Mononuclear cell (primary cell): Measurements from ENCODE around the gene CEMIP2. TPM values are rescaled to one million over a fixed set of nuclear protein-coding genes. Genes with fewer than 3 reads are reported as not detected.
"Not testable (repeated sequence)": the region's sequence is repeated elsewhere in the genome, so short reads cannot be mapped to it uniquely, and the experiment has no call there.

Experiments used
- H3K27me3 ChIP-seq: 2 replicates; pipeline ENCODE4 v1.6.0; 2011; ENCODE audit warnings: low read length, control low read depth; ENCODE audit not compliant: insufficient read depth
- H3K4me1 ChIP-seq: 2 replicates; pipeline ENCODE4 v1.5.1; 2011; ENCODE audit warnings: mild to moderate bottlenecking, low read length, control low read depth; ENCODE audit not compliant: insufficient read depth
- H3K4me3 ChIP-seq: 2 replicates; pipeline ENCODE4 v1.5.1; 2011; ENCODE audit warnings: mild to moderate bottlenecking, low read length, moderate library complexity
- H3K9me3 ChIP-seq: 2 replicates; pipeline ENCODE4 v1.5.1; 2011; ENCODE audit warnings: low read depth, mild to moderate bottlenecking, control low read depth, low read length
- total RNA-seq: library from RNA; depleted of rRNA; stranded (reverse); fragments of >200 nt; gene quantifications from one replicate; pipeline ENCODE4 v1.2.3, GENCODE V29; 2012

CEMIP2 gene
- total RNA-seq, 1 donor = 220 TPM

DNA sequence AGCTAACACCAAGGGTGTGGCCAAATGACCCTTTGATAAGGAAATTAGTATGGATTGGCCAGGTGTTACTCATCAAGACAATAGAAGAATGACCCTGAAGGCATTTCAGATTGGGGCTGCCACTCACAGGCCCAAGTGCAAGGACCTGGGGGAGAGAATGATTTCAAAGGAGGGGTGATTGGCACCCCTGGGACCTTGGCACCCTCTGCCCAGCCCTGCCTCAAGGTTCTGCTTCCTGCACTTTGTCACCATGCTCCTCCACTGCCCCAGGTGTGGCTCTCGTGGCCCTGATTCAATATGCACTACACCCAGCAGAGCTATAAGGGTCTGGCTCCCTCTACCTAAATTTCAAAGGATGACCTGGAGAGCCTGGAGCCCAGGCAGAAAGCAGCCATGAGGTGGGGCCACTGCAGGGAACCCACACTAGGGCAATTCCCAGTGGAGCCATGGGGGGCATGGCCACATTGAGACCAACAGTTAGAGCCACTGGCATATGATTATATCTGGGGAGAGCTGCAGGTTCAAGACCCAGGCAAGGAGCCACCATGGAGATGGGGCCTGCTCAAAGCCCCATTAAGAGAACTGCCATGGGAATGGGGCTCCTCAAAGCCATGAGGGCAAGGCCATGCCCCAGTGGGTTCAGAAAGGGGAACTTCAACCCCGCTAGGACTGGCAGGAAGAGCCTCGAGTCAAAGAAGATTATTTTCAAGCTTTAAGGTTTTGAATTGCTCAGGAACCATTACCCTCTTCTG lies 93.0 kb downstream of the CEMIP2 start:
- Histone ChIP-seq H3K27me3 (no peaks in the 10 kb centered on the region), H3K4me1 (peaks cover 14% of the 10 kb centered on the region), H3K9me3 (no peaks in the 10 kb centered on the region), H3K4me3 (no peak overlapping the region)

DNA sequence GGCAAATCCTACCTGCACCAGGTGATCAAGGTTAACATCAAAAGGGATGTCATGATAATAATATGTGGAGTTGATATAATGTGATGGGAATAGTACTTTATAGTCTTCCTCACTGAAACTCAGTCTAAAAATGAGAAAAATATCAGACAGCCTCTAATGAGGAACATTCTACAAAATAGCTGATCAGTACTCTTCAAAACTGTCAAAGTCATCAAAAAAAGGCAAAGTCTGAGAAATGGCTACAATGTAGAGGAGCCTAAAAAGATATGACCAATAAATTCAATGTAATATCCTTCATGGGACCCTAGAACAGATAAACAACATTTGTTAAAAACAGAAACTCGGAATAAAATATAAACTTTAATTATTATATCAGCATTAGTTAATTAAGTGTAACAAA lies 95.7 kb downstream of the CEMIP2 start:
- no peak overlapping the region for H3K4me3 ChIP-seq
- H3K4me1 ChIP-seq = peaks cover 2% of the 10 kb centered on the region
- no peaks in the 10 kb centered on the region for H3K27me3 ChIP-seq
- no peaks in the 10 kb centered on the region for H3K9me3 ChIP-seq

DNA sequence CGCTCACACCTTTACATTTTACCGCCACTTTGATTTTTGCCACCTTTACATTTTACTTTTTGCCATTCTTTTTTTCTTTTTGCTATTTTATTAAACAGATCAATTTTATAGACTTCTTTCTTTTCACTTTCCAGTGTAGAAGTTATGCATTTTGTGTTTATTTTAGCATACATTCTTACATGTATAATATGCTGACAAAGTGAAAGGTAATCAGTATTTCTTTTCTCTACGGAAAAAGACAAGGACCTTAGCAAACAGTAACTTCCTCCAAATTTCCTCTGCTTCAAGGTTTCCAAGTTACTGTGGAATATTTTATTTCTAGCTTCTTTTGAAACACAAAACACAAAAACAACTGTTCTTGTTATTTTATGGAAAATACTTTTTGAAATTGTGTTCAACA lies 97.0 kb downstream of the CEMIP2 start:
- H3K4me3 ChIP-seq = no peak overlapping the region
- no peaks in the 10 kb centered on the region for H3K27me3 ChIP-seq
- H3K9me3 ChIP-seq = no peaks in the 10 kb centered on the region
- no peaks in the 10 kb centered on the region for H3K4me1 ChIP-seq

DNA sequence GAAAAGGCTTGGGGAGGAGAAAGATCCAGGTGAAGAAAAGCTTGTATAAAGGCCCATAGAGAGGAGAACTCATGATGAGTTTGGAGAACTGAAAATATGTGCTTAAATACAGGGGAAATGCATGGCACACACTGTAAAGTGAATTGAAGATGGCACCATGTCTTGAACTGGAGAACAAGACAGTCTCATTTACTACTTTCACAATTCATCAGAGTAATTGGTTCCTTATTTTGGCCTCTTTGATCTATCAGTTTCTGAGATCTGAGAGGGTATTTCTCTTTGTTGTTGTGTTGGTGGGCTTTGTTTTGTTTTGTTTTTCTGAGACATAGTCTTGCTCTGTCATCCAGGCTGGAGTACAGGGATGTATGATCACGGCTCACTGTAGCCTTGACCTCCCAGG lies 98.2 kb downstream of the CEMIP2 start:
- Histone ChIP-seq H3K9me3 (no peaks in the 10 kb centered on the region), H3K4me1 (no peaks in the 10 kb centered on the region), H3K4me3 (no peak overlapping the region), H3K27me3 (no peaks in the 10 kb centered on the region)

DNA sequence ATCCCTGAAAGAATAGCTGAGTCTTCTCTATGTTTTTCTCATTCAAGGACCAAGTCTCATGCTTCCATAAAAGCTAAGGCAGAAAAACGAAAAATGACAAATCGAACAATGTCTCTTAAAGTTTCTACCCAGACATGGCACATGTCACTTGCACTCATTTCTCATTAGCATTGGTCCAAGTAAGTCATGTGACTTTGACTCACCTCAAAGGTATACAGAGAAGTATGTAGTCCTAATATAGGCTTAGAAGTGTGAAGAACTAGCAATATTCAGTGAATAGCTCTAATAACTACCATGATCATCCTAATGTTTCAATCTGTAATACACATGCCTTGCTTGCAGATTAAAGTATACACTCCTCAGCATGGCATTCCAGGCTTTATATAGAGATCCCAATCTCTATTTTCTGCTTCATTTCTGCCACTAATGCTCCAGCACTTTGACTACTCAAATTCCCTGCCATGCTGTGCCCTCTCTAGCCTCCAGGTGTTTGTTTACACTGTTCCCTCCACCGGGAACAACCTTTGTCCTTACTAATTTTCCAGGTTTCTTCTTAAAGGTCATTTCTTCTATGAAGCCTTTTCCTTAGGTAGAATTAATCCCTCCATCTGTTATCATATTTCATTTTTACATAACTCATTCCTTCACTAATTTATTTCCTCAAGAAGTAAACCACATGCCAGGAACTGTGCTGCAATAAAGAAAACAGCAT lies 98.9 kb downstream of the CEMIP2 start:
- Histone ChIP-seq H3K4me1 (no peaks in the 10 kb centered on the region), H3K9me3 (no peaks in the 10 kb centered on the region), H3K4me3 (no peak overlapping the region), H3K27me3 (no peaks in the 10 kb centered on the region)

DNA sequence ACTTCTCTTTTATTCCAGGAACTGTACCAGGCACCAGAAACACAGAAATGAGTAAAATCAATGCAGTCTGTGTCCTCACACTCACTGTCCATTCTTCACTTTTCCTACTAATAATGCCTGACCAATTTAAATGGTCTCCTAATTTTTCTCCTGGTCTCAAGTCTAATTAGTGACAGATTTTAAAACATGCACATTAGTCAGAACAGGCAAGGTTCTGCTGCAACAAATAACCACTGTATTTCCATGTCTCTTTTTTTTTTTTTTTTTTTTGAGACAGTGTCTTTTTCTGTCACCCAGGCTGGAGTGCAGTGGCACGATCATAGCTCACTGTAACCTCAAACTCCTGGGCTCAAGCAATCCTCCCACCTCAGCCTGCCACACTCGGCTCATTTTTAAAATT lies 99.6 kb downstream of the CEMIP2 start:
- no peak overlapping the region for H3K4me3 ChIP-seq
- no peaks in the 10 kb centered on the region for H3K4me1 ChIP-seq
- no peaks in the 10 kb centered on the region for H3K9me3 ChIP-seq
- no peaks in the 10 kb centered on the region for H3K27me3 ChIP-seq

DNA sequence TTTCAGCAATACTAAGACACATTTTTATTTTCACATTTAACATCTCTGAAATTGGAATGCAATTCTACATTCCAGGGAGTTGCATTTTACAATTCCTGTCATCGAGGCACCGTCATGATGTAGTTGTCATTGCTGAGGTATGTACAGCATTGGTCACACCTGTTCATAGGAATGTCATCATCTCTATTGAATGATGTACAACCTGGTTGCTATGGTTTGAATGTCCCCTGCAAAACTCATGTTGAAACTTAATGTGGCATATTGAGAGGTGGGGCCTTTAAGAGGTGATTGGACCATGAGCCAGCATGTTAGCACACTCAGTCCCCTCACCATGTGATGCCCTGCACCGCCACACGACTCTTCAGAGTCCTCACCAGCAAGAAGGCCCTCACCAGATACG lies 103.1 kb downstream of the CEMIP2 start:
- Histone ChIP-seq H3K9me3 (no peaks in the 10 kb centered on the region), H3K4me3 (no peak overlapping the region), H3K27me3 (no peaks in the 10 kb centered on the region), H3K4me1 (no peaks in the 10 kb centered on the region)

DNA sequence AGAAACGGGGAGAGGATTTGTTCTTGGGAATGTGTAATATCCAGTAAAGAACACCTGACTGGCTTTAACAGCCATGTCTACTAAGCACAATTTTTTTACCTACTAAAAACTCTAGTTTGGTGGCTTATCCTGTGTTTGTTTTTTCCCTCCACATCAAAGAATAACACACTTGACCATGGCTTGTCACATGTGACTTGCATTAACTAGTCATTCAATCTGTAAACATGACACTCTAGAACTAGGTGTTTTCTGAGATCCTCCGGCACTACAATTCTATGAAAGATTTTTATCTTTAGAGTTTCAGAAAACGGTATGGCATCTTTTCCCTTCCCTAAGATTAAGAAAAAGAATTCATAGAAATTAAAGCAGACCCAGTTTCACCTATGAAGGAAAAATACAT lies 103.7 kb downstream of the CEMIP2 start:
- H3K4me1 ChIP-seq = no peaks in the 10 kb centered on the region
- H3K9me3 ChIP-seq = no peaks in the 10 kb centered on the region
- H3K27me3 ChIP-seq = no peaks in the 10 kb centered on the region
- no peak overlapping the region for H3K4me3 ChIP-seq

DNA sequence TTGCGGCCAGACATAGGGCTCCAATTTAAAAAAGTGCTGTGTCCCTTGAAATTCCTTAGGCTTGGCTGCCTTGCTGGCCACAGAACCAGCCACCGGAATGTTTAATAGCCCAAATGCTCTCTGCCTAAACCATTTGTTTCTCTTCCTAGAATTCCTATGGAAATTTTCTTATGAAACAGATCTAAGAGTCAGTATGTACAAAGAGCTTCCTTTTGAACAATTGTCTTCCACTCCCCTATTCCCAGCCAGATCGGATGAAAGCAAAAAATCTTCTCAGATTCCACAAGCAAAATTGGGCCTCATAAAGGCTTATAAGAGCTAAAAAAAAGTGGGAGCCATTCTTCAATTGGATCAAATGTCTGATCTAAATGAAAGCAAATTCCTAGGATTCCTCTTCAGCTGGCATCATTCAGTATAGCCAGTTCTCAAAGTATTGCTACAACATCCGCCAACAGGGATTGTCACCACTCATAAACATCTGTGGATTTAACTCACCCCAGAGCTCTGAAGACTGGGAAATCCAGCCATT lies 104.3 kb downstream of the CEMIP2 start:
- Histone ChIP-seq H3K4me3 (no peak overlapping the region), H3K27me3 (no peaks in the 10 kb centered on the region), H3K9me3 (no peaks in the 10 kb centered on the region), H3K4me1 (no peaks in the 10 kb centered on the region)

DNA sequence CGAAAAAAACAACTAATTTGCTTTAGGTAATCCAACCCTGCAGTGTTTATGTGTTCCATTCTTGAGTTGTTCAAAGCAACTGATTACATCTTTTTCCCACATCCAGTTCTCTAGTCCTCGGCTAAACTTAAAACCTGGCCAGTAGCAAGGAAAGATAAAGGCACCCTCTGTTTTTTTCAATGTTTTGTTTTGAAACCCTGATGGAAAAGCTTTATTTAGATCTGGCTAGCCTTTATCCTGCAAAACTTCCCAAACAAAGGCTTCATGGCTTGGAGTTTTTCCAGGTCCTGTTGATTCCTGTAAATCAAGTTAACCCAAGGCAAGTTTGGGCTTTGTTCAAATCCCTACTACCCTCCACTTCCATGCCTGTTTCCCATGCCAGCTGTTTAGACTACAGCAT lies 105.1 kb downstream of the CEMIP2 start:
- Histone ChIP-seq H3K4me1 (no peaks in the 10 kb centered on the region), H3K9me3 (no peaks in the 10 kb centered on the region), H3K4me3 (no peak overlapping the region), H3K27me3 (no peaks in the 10 kb centered on the region)

DNA sequence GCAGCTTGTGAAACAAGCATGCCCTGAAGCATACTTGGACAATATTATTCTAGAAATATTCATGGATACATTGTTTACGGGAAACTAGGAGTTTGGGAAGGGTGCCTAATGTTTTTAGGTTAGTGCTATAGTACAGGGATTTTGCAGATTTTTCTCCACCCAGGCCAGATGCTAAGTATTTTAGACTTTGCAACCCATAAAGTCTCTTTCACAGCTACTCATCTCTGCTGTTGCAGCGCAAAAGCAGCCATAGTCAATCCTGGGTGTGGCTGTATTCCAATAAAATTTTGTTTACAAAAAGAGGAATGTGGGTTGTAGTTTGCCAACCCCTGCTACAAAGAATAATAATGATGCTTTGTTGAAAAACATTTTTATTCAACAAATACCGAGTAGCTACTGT lies 106.2 kb downstream of the CEMIP2 start:
- no peak overlapping the region for H3K4me3 ChIP-seq
- no peaks in the 10 kb centered on the region for H3K9me3 ChIP-seq
- no peaks in the 10 kb centered on the region for H3K27me3 ChIP-seq
- H3K4me1 ChIP-seq = no peaks in the 10 kb centered on the region

DNA sequence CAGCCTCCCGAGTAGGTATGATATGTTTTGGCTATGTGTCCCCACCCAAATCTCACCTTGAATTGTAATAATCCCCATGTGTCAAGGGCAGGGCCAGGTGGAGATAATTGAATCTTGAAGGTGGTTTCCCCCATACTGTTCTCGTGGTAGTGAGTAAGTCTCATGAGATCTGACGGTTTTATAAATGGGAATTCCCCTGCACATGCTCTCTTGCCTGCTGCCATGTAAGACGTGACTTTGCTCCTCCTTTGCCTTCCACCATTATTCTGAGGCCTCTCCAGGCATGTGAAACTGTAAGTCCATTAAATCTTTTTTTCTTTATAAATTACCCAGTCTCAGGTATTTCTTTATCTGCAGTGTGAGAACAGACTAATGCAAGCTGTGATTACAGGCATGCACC lies 111.0 kb downstream of the CEMIP2 start:
- not testable (repeated sequence) for H3K4me1 ChIP-seq, H3K27me3 ChIP-seq, H3K9me3 ChIP-seq, H3K4me3 ChIP-seq

DNA sequence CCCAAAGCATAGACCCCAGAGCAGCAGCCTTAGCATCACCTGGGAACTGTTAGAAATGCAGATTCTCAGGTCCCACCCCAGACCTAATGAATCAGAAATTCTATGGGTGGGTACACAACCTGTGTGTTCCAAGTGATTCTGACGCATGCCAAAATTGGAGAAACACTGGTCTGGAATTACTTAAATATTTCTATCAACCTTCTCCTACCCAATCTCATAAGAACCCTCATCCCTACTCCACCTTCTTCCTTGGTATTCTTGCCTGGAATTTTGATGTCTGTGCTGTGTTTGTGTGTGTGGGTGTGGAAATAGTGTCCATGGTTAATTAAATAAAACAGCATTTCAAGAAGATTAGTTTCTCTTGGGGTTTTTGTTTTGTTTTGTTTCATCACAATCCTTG lies 111.8 kb downstream of the CEMIP2 start:
- no peaks in the 10 kb centered on the region for H3K4me1 ChIP-seq
- H3K4me3 ChIP-seq = no peak overlapping the region
- no peaks in the 10 kb centered on the region for H3K9me3 ChIP-seq
- H3K27me3 ChIP-seq = no peaks in the 10 kb centered on the region

DNA sequence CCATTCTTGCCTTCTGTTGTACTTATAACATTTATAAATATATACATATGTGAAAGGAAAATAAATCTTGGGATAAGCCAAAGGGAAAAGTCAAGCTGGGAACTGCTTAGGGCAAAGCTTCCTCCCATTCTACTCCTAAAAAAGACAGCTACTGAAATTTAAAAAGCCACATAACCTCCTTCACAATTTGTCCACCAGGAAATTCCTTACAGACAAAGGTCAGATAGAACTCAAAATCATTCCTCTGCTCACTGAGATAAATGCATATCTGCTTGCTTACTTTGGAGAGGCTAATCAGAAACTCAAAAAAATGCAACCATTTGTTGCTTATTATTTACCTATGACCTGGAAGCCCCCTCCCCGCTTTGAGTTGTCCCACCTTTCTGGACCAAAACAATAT lies 112.5 kb downstream of the CEMIP2 start:
- no peaks in the 10 kb centered on the region for H3K9me3 ChIP-seq
- H3K27me3 ChIP-seq = no peaks in the 10 kb centered on the region
- H3K4me3 ChIP-seq = no peak overlapping the region
- H3K4me1 ChIP-seq = no peaks in the 10 kb centered on the region

DNA sequence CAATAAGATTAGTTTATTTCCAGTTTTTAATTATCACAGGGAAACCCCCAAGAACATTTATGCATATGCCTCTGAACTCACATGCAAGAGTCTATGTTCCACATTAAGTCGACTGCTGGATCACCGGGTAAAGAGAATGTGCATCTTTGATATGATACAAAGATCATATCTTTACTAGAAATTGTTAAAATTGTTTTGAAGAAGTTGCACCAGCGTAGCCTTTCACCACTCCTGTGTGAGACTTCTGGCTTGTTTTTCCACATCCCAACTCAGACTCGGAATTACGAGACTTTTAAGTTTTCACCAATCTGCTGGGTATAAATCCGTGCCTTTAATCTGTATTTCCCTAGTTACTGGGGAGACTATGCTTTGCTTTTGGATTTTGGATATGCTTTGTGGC lies 113.2 kb downstream of the CEMIP2 start:
- H3K4me1 ChIP-seq = no peaks in the 10 kb centered on the region
- H3K4me3 ChIP-seq = no peak overlapping the region
- H3K27me3 ChIP-seq = no peaks in the 10 kb centered on the region
- no peaks in the 10 kb centered on the region for H3K9me3 ChIP-seq

DNA sequence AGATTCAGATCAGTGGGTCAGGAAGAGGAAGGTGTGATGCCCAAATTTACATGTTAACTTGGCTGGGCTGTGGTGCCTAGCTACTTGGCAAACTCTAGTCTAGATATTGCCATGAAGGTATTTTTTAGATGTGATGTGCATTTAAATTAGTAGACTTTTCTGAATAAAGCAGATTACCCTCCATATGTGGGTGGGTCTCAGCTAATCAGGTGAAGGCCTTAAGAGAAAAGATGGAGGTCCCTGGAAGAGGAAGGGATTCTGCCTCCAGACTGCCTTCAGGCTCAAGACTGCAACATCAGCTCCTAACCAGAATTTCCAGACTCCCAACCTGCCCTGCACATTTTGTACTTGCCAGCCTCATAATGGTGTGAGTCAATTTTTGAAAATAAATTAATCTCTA lies 115.8 kb downstream of the CEMIP2 start:
- no peaks in the 10 kb centered on the region for H3K27me3 ChIP-seq
- no peak overlapping the region for H3K4me3 ChIP-seq
- H3K4me1 ChIP-seq = peaks cover 12% of the 10 kb centered on the region
- no peaks in the 10 kb centered on the region for H3K9me3 ChIP-seq
